ENCODE data around the gene CREBBP. TPM values are rescaled to one million over a fixed set of nuclear protein-coding genes. Genes with fewer than 3 reads are reported as not detected.

CREBBP gene
- total and polyA plus RNA-seq, 9 of the 15 experiments (the other 6 are each of a cell fraction or from before 2014, with no cell fraction given): 0.70 to 24.8 (median 5.6) TPM

DNA sequence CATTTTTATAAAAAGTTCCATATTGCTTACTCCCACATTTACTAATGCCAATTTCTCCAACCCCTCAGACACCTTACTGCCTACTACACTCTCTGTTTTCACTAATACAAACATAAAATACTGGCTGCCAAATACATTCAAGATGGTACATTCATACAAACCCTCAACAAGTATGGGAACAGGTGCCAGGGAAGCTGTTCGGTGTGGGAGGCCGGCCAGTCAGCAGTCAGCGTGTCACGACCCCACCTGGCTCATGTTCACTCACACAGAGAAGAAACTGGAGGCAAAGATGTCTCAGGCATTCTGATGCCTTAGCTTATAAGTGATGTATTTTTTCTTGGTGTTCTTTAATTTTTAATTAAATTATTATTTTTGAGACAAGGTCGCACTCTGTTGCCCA lies 120.8 kb downstream of the CREBBP start:
- intact Hi-C loops (cut with micrococcal nuclease) (no loop called here), in situ Hi-C loops (cut with MboI) (no loop called here)
- no peak overlapping the region for H2AFZ ChIP-seq (ENCODE audit: low read depth, low read length)
- ChIA-PET POLR2A (interaction anchor here (0.9 to 1.1 kb wide), 3 partner anchors 9 to 120 kb away, joined by 4 read pairs; no protein-coding TSS in a partner anchor), CTCF (ENCODE audit: low intra/inter-chr PET ratio) (interaction anchor here (0.7 kb wide), 1 partner anchor 144 kb away, joined by 3 read pairs; no protein-coding TSS in a partner anchor)
- H3K9ac ChIP-seq (ENCODE audit: insufficient read depth in 1 of 2, low read depth in 2 of 2, low read length in 2 of 2): no peak overlapping the region
- 85% methylated on average over 5 of the region's 5 CpGs for WGBS (ENCODE audit: insufficient coverage, low coverage, missing lambda C conversion rate)
- no peak for TF ChIP-seq TFE3 (CRISPR knock-in tag; IDR thresholded peaks at IDR 0.05)
- no peak overlapping the region for H3K27ac ChIP-seq (ENCODE audit: extremely low read depth, low read depth, low read length)
- BruUV-seq (replicated peaks): no TSS peak
- no peaks in the 10 kb centered on the region for H3K9me3 ChIP-seq (replicated peaks; ENCODE audit: control insufficient read depth, insufficient read depth, low read depth, low read length)
- FAIRE-seq (no peak), ATAC-seq (no peak), DNase-seq (ENCODE audit: extremely low read depth in 1 of 4, low spot score in 3 of 4) (no peak)
- peaks cover 36% of the 10 kb centered on the region; the same call in 2 of the 3 replicates for H3K36me3 ChIP-seq (ENCODE audit: control insufficient read depth, insufficient read depth, low read length)
- H3K4me2 ChIP-seq (ENCODE audit: insufficient read depth, low read length): no peak overlapping the region
- no peaks in the 10 kb centered on the region for H3K27me3 ChIP-seq (ENCODE audit: control insufficient read depth in 2 of 2, insufficient read depth in 2 of 2, low read length in 2 of 2)
- H3K4me3 ChIP-seq: no peak overlapping the region
- H4K20me1 ChIP-seq (replicated peaks; ENCODE audit: control insufficient read depth, insufficient read depth, low read length): no peaks in the 10 kb centered on the region
- no peaks in the 10 kb centered on the region for H3K4me1 ChIP-seq (replicated peaks in 1 of 2; ENCODE audit: control insufficient read depth in 2 of 2, insufficient read depth in 2 of 2, low read length in 2 of 2)
- no peaks in the 10 kb centered on the region for H3K9me1 ChIP-seq (ENCODE audit: control insufficient read depth, insufficient read depth, low read length)
- no peaks in the 10 kb centered on the region for H3K79me2 ChIP-seq (ENCODE audit: control insufficient read depth, insufficient read depth, low read length)

DNA sequence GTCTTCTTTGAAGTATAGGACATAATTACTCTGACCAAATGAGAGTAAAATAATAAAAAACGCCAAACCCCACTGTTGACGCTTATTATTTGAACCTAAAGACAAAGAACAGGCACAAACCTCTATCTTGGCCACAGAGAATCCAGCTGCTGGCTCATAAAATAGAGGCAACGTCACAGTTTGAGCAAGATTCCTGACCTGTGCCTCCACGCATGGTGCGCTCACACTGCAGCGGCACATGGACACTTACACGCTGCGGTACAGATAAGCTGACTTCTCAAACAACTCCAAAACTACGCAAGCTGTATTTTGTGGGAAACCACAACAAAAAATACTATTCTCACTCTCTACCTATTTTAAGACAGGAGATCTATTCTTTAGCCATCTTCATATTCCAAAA lies 124.4 kb downstream of the CREBBP start:
- Histone ChIP-seq H4K20me1 (replicated peaks; ENCODE audit: control insufficient read depth, insufficient read depth, low read length) (no peaks in the 10 kb centered on the region), H2AFZ (ENCODE audit: low read depth, low read length) (no peak overlapping the region), H3K27me3 (ENCODE audit: control insufficient read depth in 2 of 2, insufficient read depth in 2 of 2, low read length in 2 of 2) (no peaks in the 10 kb centered on the region), H3K9me1 (ENCODE audit: control insufficient read depth, insufficient read depth, low read length) (no peaks in the 10 kb centered on the region), H3K27ac (ENCODE audit: extremely low read depth, low read depth, low read length) (no peak overlapping the region), H3K36me3 (ENCODE audit: control insufficient read depth, insufficient read depth, low read length) (peaks cover 48% of the 10 kb centered on the region), H3K79me2 (ENCODE audit: control insufficient read depth, insufficient read depth, low read length) (no peaks in the 10 kb centered on the region), H3K4me3 (no peak overlapping the region), H3K9me3 (replicated peaks; ENCODE audit: control insufficient read depth, insufficient read depth, low read depth, low read length) (no peaks in the 10 kb centered on the region), H3K4me1 (replicated peaks in 1 of 2; ENCODE audit: control insufficient read depth in 2 of 2, insufficient read depth in 2 of 2, low read length in 2 of 2) (no peaks in the 10 kb centered on the region), H3K9ac (ENCODE audit: insufficient read depth in 1 of 2, low read depth in 2 of 2, low read length in 2 of 2) (no peak overlapping the region), H3K4me2 (ENCODE audit: insufficient read depth, low read length) (no peak overlapping the region)
- no peak for ATAC-seq
- ChIA-PET CTCF (ENCODE audit: low intra/inter-chr PET ratio) (no interaction called here), POLR2A (interaction anchor here (0.6 to 0.9 kb wide), 3 partner anchors 15 to 58 kb away, joined by 3 read pairs; no protein-coding TSS in a partner anchor)
- DNase-seq (ENCODE audit: extremely low read depth in 1 of 4, low spot score in 3 of 4): no peak
- 92% methylated on average over 9 of the region's 9 CpGs for WGBS (ENCODE audit: insufficient coverage, low coverage, missing lambda C conversion rate)
- TF ChIP-seq UBTF (IDR thresholded peaks at IDR 0.05; ENCODE audit: borderline replicate concordance in 1 of 2, low read depth in 2 of 2, low read length in 2 of 2) (no peak), PHF21A (IDR thresholded peaks at IDR 0.05; ENCODE audit: borderline replicate concordance, low read depth) (no peak), ZNF699 (CRISPR knock-in tag; IDR thresholded peaks at IDR 0.05; ENCODE audit: insufficient replicate concordance) (no peak), SREBF2 (CRISPR knock-in tag; IDR thresholded peaks at IDR 0.05) (no peak)
- intact Hi-C loops (cut with micrococcal nuclease): no loop called here
- FAIRE-seq: no peak
- in situ Hi-C loops (cut with MboI): no loop called here
- BruUV-seq (replicated peaks): no TSS peak

Data from K562 (cell line).